ENCODE data around the gene GRM7. TPM values are rescaled to one million over a fixed set of nuclear protein-coding genes. Genes with fewer than 3 reads are reported as not detected.

Gene GRM7
- total and polyA plus RNA-seq, 2 of the 4 experiments (the other 2 are of a cell fraction): not detected

DNA sequence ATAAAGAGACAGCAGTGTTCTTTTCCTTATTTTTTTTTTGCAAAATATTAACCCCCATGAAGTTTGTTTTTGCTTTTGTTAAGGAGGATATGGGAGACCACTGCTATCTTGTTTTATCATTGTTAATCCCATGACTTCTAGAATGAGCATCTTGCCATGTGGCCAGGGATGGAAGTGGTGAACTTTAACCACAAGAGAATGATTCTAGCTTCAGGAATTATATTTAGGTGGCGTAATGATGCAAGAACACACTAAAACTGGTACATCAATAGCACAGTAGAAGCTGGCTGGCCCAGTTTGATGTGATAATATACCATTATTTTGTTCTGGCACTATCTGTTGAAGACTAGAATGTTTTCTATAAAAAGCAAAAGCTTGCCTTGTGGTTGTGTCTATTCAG, 720.9 kb downstream of the GRM7 start:
- intact Hi-C loops (cut with micrococcal nuclease): no loop called here
- Histone ChIP-seq H4K91ac (ENCODE audit: insufficient read depth, low read depth, low read length) (no peak overlapping the region), H3K23ac (ENCODE audit: low read depth, low read length) (no peak overlapping the region), H2AFZ (replicated peaks; ENCODE audit: low read length, poor library complexity) (no peak overlapping the region), H3K27ac (ENCODE audit: insufficient read depth, low read length) (no peak overlapping the region), H3K4me2 (ENCODE audit: low read depth, low read length) (no peak overlapping the region), H3K27me3 (ENCODE audit: control insufficient read depth, insufficient read depth, low read length) (no peaks in the 10 kb centered on the region), H2AK5ac (ENCODE audit: low read depth, low read length) (no peak overlapping the region), H3K4me1 (ENCODE audit: control insufficient read depth, insufficient read depth, low read length) (no peaks in the 10 kb centered on the region), H3K14ac (replicated peaks; ENCODE audit: low read depth, low read length) (no peak overlapping the region), H3K18ac (ENCODE audit: low read depth, low read length) (no peak overlapping the region), H3K9me3 (ENCODE audit: control insufficient read depth, insufficient read depth, low read length) (peaks cover 12% of the 10 kb centered on the region), H2BK5ac (ENCODE audit: low read depth, low read length, poor library complexity, severe bottlenecking) (no peak overlapping the region), H3K9ac (ENCODE audit: low read depth, low read length) (no peak overlapping the region), H3K79me1 (ENCODE audit: low read depth in 1 of 2, low read length in 2 of 2) (no peaks in the 10 kb centered on the region), H4K8ac (ENCODE audit: low read depth in 2 of 2, low read length in 2 of 2) (no peak overlapping the region), H3K4me3 (ENCODE audit: insufficient read depth, low read depth, low read length) (no peak overlapping the region), H3K4ac (ENCODE audit: low read depth, low read length) (no peak overlapping the region), H3K9me1 (ENCODE audit: insufficient read depth, low read length) (no peaks in the 10 kb centered on the region), H2BK120ac (ENCODE audit: low read depth, low read length) (no peak overlapping the region), H2BK20ac (ENCODE audit: low read depth, low read length) (no peak overlapping the region), H2BK15ac (ENCODE audit: low read depth, low read length) (no peak overlapping the region), H2AK9ac (replicated peaks; ENCODE audit: low read depth, low read length, poor library complexity) (no peak overlapping the region), H3K36me3 (ENCODE audit: control insufficient read depth, insufficient read depth, low read length) (no peaks in the 10 kb centered on the region), H3K56ac (ENCODE audit: extremely low read depth, insufficient read depth, low read length) (no peak overlapping the region), H4K5ac (ENCODE audit: low read depth, low read length) (no peak overlapping the region), H4K20me1 (ENCODE audit: insufficient read depth, low read length) (no peaks in the 10 kb centered on the region)
- dilution Hi-C loops (cut with HindIII; ENCODE audit: low sequenced_read_pairs, unreplicated experiment): no loop called here
- no TSS peak for BruUV-seq (replicated peaks)
- POLR2A ChIA-PET (ENCODE audit: unreplicated experiment): no interaction called here
- no peak for ATAC-seq (ENCODE audit: low read depth)
- TF ChIP-seq MAZ (IDR thresholded peaks at IDR 0.05; ENCODE audit: borderline replicate concordance, low read depth, low read length): no peak
- no peak for TF ChIP-seq POLR2A (IDR thresholded peaks at IDR 0.05; ENCODE audit: low read depth, low read length)
- TF ChIP-seq RAD21 (IDR thresholded peaks at IDR 0.05; ENCODE audit: low read length): no peak
- TF ChIP-seq MAFK (IDR thresholded peaks at IDR 0.05; ENCODE audit: low read depth, low read length): no peak
- TF ChIP-seq BHLHE40 (IDR thresholded peaks at IDR 0.05; ENCODE audit: low read depth, low read length): no peak
- TF ChIP-seq RFX5 (IDR thresholded peaks at IDR 0.05; ENCODE audit: low read depth, low read length): no peak
- no peak for TF ChIP-seq NFE2L2 (IDR thresholded peaks at IDR 0.05; ENCODE audit: low read depth, low read length)
- TF ChIP-seq CEBPB (IDR thresholded peaks at IDR 0.05; ENCODE audit: low read depth, low read length): no peak
- TF ChIP-seq FOS (IDR thresholded peaks at IDR 0.05; ENCODE audit: low read depth, low read length): no peak
- no peak for TF ChIP-seq SMC3 (IDR thresholded peaks at IDR 0.05; ENCODE audit: low read depth, low read length)
- no peak for TF ChIP-seq CHD1 (IDR thresholded peaks at IDR 0.05; ENCODE audit: low read depth, low read length)
- TF ChIP-seq MXI1 (IDR thresholded peaks at IDR 0.05; ENCODE audit: borderline replicate concordance, low read depth, low read length): no peak
- TF ChIP-seq CTCF (conservative IDR thresholded peaks at IDR 0.05; ENCODE audit: low read depth, low read length): no peak
- CTCF ChIA-PET: no interaction called here
- in situ Hi-C loops (cut with MboI; ENCODE audit: low sequenced_read_pairs): no loop called here
- no CpG with 5 or more reads among the region's 1 CpG for WGBS, 2 experiments (ENCODE audit: extremely low coverage in 2 of 2, insufficient read length in 1 of 2)
- no peak for DNase-seq

Measured in IMR-90 (cell line).